Neural crest cell (in vitro differentiated cells): ENCODE measurements around the gene LIAS. TPM values are rescaled to one million over a fixed set of nuclear protein-coding genes. Genes with fewer than 3 reads are reported as not detected.
A peak's percentile ranks its signal among the peaks of the same experiment; 100 is the strongest.

ENCODE experiments used
- DNase-seq: peaks from one replicate; pipeline ENCODE4 v3.0.0; 2021; ENCODE audit warnings: low read depth, mixed read lengths, low spot score
- H3K27ac Mint-ChIP-seq: one replicate; pipeline ENCODE4 v1.8.0; 2021; ENCODE audit warnings: mild to moderate bottlenecking, mixed read lengths; ENCODE audit not compliant: unreplicated experiment
- H3K27me3 Mint-ChIP-seq: 2 replicates; pipeline ENCODE4 v1.8.0; 2021; ENCODE audit warnings: low read depth, mild to moderate bottlenecking, mixed read lengths
- H3K36me3 Mint-ChIP-seq: 2 replicates; pipeline ENCODE4 v1.8.0; 2021; ENCODE audit warnings: low read depth, mild to moderate bottlenecking, mixed read lengths
- H3K4me1 Mint-ChIP-seq: 2 replicates; pipeline ENCODE4 v1.8.0; 2021; ENCODE audit warnings: mixed read lengths
- H3K4me3 Mint-ChIP-seq: one replicate; pipeline ENCODE4 v1.8.0; 2021; ENCODE audit warnings: mild to moderate bottlenecking, mixed read lengths
- H3K9me3 Mint-ChIP-seq: 2 replicates; pipeline ENCODE4 v1.8.0; 2021; ENCODE audit warnings: mixed read lengths
- total RNA-seq: library from RNA; stranded (reverse); gene quantifications from 2 replicates; pipeline ENCODE4 v1.2.1, GENCODE V29; 2021
- TF ChIP-seq, protein P1 (sequence below): fragments of 200-600 bp; sonication (generic); conservative IDR thresholded peaks from 2 replicates; pipeline ENCODE4 v1.5.0; 2021; ENCODE audit warnings: antibody characterized with exemption, mild to moderate bottlenecking

The LIAS gene
- total RNA-seq, 1 donor from 2014 or later, result 19.0 TPM

DNA sequence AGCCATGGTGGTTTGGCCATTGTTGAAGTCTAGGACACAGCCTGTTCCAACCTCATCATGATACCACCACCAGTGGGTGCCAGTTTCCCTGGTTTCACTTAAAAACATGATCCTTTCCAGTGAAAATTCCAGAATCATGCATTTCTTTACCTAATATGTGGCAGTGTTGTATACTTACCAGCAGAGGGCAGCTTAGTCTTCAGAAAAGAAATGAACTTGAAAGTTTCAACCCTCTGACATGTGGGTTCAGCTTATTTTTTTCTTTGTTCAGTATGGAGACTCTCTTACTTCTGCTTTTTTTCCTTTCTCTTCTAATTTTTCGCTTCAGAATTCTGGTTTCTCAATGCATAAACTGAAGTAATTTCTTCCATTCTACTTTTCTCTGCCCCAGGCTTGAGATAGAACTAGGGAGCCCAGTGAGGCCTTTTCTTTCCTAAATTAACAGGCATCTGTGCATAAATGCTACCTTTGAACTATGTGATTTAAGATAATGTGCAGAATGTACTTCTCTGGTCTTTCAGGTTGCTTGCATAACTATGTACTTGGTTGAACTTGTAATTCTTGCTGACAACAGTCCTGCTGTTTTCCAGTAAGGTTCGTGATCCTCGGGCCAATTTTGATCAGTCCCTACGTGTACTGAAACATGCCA is 10.7 kb downstream of the LIAS start:
- TF ChIP-seq, protein P1, sequence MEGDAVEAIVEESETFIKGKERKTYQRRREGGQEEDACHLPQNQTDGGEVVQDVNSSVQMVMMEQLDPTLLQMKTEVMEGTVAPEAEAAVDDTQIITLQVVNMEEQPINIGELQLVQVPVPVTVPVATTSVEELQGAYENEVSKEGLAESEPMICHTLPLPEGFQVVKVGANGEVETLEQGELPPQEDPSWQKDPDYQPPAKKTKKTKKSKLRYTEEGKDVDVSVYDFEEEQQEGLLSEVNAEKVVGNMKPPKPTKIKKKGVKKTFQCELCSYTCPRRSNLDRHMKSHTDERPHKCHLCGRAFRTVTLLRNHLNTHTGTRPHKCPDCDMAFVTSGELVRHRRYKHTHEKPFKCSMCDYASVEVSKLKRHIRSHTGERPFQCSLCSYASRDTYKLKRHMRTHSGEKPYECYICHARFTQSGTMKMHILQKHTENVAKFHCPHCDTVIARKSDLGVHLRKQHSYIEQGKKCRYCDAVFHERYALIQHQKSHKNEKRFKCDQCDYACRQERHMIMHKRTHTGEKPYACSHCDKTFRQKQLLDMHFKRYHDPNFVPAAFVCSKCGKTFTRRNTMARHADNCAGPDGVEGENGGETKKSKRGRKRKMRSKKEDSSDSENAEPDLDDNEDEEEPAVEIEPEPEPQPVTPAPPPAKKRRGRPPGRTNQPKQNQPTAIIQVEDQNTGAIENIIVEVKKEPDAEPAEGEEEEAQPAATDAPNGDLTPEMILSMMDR, result peak; percentile 92
- Mint-ChIP-seq H3K4me3 (peak overlapping the region; percentile 45), H3K27ac (peak overlapping the region; percentile 94), H3K27me3 (no peaks in the 10 kb centered on the region), H3K36me3 (peaks cover 2% of the 10 kb centered on the region), H3K4me1 (peaks cover 8% of the 10 kb centered on the region), H3K9me3 (no peaks in the 10 kb centered on the region)
- peak; percentile 24 for DNase-seq

DNA sequence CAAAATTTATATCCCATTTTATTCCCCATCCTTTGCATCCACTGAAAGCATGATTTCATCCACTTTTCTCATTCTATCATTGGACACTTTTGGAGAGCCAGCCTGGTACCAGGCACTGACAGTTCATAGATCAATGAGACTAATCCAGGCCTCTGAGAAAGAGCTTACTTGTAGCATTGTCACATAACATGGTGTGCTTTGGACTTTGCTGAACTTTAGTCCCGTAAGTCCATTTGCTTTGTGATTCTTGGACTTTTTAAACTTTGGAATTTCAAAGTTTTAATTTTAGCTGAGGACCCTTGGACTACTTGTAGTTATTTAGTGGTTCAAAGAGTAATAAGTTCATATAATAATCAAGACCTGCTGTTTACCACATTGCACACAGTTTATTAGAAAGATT is 11.5 kb downstream of the LIAS start:
- Mint-ChIP-seq H3K27me3 (no peaks in the 10 kb centered on the region), H3K27ac (no peak overlapping the region), H3K4me1 (peaks cover 8% of the 10 kb centered on the region), H3K36me3 (peaks cover 2% of the 10 kb centered on the region), H3K4me3 (no peak overlapping the region), H3K9me3 (no peaks in the 10 kb centered on the region)
- TF ChIP-seq, protein P1, result no peak
- no peak for DNase-seq

DNA sequence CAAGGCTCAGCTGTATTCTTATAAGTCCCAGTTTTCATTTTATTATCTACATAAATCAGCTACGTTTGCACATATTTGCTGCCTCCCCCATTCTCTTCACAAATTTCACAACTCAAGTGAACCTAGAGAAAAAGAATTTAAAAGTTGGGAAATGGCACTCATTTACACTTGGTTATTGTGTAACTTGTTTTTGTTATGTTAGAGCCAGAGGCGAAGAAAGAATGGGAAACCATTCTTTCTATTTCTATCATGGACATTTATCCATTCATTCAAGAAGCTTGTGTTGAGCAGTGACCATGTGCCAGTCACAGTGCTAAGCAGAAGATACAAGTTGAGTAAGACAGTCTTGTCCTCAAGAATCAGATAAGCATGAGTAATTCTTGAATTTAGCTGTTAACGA is 13.5 kb downstream of the LIAS start:
- no peaks in the 10 kb centered on the region for H3K9me3 Mint-ChIP-seq
- no peak for DNase-seq
- peaks cover 8% of the 10 kb centered on the region for H3K4me1 Mint-ChIP-seq
- peaks cover 2% of the 10 kb centered on the region for H3K36me3 Mint-ChIP-seq
- no peak overlapping the region for H3K4me3 Mint-ChIP-seq
- TF ChIP-seq, protein P1, result no peak
- no peak overlapping the region for H3K27ac Mint-ChIP-seq
- no peaks in the 10 kb centered on the region for H3K27me3 Mint-ChIP-seq

DNA sequence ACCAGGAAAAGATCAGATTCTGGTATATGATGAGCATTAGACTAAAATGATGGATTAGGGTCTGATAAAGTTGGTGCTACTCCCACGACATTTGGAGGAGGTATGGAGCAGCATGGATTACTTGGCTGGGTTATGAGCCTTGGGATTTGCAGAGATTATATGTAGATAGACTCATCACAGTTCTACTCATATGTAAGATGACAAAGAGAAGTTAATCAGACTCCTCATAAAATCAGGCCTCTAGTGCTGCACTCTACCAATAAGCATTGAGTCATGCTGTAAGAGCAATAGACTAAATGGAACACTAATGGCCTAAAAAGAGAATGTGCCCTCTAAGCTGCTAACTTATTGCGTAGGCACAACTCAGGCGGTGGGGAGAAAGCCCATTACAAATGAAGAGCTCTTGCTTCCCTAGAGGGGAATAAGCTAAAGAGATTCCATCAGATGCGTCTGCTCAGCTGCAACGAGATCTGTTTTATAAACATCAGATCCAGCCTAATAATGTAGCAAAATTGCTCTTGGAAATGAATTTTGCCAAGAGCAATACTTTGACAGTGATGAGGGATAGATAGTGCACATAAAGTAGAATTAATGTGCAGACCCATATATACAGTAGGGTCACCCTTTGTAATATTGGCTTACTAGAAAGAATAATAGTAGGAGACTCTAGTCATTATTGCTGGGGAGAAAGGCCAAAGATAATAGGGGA is 17.5 kb downstream of the LIAS start:
- Mint-ChIP-seq H3K27ac (no peak overlapping the region), H3K4me1 (no peaks in the 10 kb centered on the region), H3K4me3 (no peak overlapping the region), H3K9me3 (no peaks in the 10 kb centered on the region), H3K36me3 (no peaks in the 10 kb centered on the region), H3K27me3 (no peaks in the 10 kb centered on the region)
- TF ChIP-seq, protein P1, result no peak
- no peak for DNase-seq

DNA sequence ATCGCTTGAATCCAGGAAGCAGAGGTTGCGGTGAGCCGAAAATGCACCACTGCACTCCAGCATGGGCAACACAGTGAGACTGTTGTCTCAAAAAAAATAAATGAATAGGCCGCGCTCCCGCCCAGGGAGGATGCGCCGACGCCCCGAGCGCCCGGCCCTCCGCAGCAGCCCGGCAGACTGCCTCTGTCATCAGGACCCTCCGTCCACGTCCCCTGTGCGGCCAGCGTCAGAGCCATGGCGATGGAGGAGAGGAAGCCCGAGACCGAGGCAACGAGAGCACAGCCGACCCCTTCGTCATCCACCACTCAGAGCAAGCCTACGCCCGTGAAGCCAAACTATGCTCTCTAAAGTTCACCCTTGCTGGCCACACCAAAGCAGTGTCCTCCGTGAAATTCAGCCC is 21.4 kb downstream of the LIAS start:
- Mint-ChIP-seq H3K36me3 (no peaks in the 10 kb centered on the region), H3K9me3 (peaks cover 3% of the 10 kb centered on the region), H3K27ac (no peak overlapping the region), H3K4me3 (no peak overlapping the region), H3K27me3 (no peaks in the 10 kb centered on the region), H3K4me1 (no peaks in the 10 kb centered on the region)
- DNase-seq, result no peak
- TF ChIP-seq, protein P1, result no peak
